GM21367 (cell line): ENCODE measurements around the gene GNA12.

Experiments used
- ATAC-seq: cut with Tn5 transposase; IDR thresholded peaks from one replicate; pipeline ENCODE4 v1.9.1; 2021; ENCODE audit not compliant: unreplicated experiment

GNA12 gene

GRCh38 chr7:2786607-2787116 is 57.4 kb downstream of the GNA12 start:
- ATAC-seq = no peak

GRCh38 chr7:2785071-2785500 is 59.0 kb downstream of the GNA12 start:
- no peak for ATAC-seq

GRCh38 chr7:2782565-2782964 is 61.5 kb downstream of the GNA12 start:
- no peak for ATAC-seq

GRCh38 chr7:2782121-2782520 is 62.0 kb downstream of the GNA12 start:
- ATAC-seq = no peak

GRCh38 chr7:2781636-2782035 is 62.5 kb downstream of the GNA12 start:
- ATAC-seq = no peak

- ATAC-seq = no peak
Measured at GRCh38 chr7:2779051-2779450, 65.1 kb downstream of the GNA12 start.

GRCh38 chr7:2777898-2778535 is 66.1 kb downstream of the GNA12 start:
- ATAC-seq = no peak

GRCh38 chr7:2776401-2776800 is 67.7 kb downstream of the GNA12 start:
- no peak for ATAC-seq

GRCh38 chr7:2775785-2776184 is 68.3 kb downstream of the GNA12 start:
- no peak for ATAC-seq

GRCh38 chr7:2775376-2775775 is 68.7 kb downstream of the GNA12 start:
- ATAC-seq = no peak

- no peak for ATAC-seq
Measured at GRCh38 chr7:2774935-2775334, 69.2 kb downstream of the GNA12 start.

- ATAC-seq = no peak
Measured at GRCh38 chr7:2774280-2774679, 69.8 kb downstream of the GNA12 start.

GRCh38 chr7:2773608-2774007 is 70.5 kb downstream of the GNA12 start:
- ATAC-seq = no peak

- no peak for ATAC-seq
Measured at GRCh38 chr7:2771274-2771731, 72.8 kb downstream of the GNA12 start.

GRCh38 chr7:2764621-2765020 is 79.5 kb downstream of the GNA12 start:
- ATAC-seq = no peak

- ATAC-seq = no peak
Measured at GRCh38 chr7:2763597-2763996, 80.5 kb downstream of the GNA12 start.

GRCh38 chr7:2761801-2762497 is 82.2 kb downstream of the GNA12 start:
- no peak for ATAC-seq

- ATAC-seq = no peak
Measured at GRCh38 chr7:2761131-2761624, 82.9 kb downstream of the GNA12 start.

- ATAC-seq = no peak
Measured at GRCh38 chr7:2760098-2760889, 83.8 kb downstream of the GNA12 start.

GRCh38 chr7:2759736-2760097 is 84.4 kb downstream of the GNA12 start:
- no peak for ATAC-seq
